CD14-positive monocyte (primary cell): ENCODE measurements around the gene KCNJ6. TPM values are rescaled to one million over a fixed set of nuclear protein-coding genes. Genes with fewer than 3 reads are reported as not detected.

Experiments
- DNase-seq, 3 donors: peaks; one replicate each; pipeline ENCODE4 v3.0.0-alpha.2; 2011 to 2022
- H2AFZ ChIP-seq: 2 replicates; pipeline ENCODE4 v1.6.0; 2012; ENCODE audit warnings: mild to moderate bottlenecking, low read depth, low read length, inconsistent platforms; ENCODE audit not compliant: insufficient read depth, poor library complexity, severe bottlenecking
- H3K27ac ChIP-seq, 2 donors: 1 replicate in 1 of 2; 2 replicates in 1 of 2; pipeline ENCODE4 v1.5.1; 2012 to 2013; ENCODE audit warnings: low read length in 2 of 2, control low read depth in 1 of 2, inconsistent platforms in 1 of 2, low read depth in 1 of 2, mild to moderate bottlenecking in 1 of 2
- H3K27me3 ChIP-seq, 2 donors: one replicate each; pipeline versions ENCODE4 v1.6.0 to v1.6.1; 2011 to 2013; ENCODE audit warnings: low read length in 2 of 2; ENCODE audit not compliant: control insufficient read depth in 2 of 2, insufficient read depth in 2 of 2
- H3K36me3 ChIP-seq, 2 donors: replicated peaks in 1 of 2; 1 replicate in 1 of 2; 2 replicates in 1 of 2; pipeline versions ENCODE4 v1.5.1 to v1.6.1; 2012 to 2013; ENCODE audit warnings: low read length in 2 of 2, control low read depth in 1 of 2, inconsistent platforms in 1 of 2, mild to moderate bottlenecking in 1 of 2; ENCODE audit not compliant: insufficient read depth in 2 of 2, control insufficient read depth in 1 of 2
- H3K4me1 ChIP-seq, 2 donors: 1 replicate in 1 of 2; 2 replicates in 1 of 2; pipeline versions ENCODE4 v1.5.1 to v1.6.1; 2012 to 2013; ENCODE audit warnings: low read length in 2 of 2, control low read depth in 1 of 2, inconsistent platforms in 1 of 2, mild to moderate bottlenecking in 1 of 2, moderate library complexity in 1 of 2; ENCODE audit not compliant: insufficient read depth in 2 of 2, control insufficient read depth in 1 of 2
- H3K4me2 ChIP-seq: replicated peaks from 2 replicates; pipeline ENCODE3; 2012; ENCODE audit warnings: low read length, moderate library complexity, mild to moderate bottlenecking; ENCODE audit not compliant: poor library complexity, severe bottlenecking; ENCODE audit errors: extremely low read depth
- H3K4me3 ChIP-seq, 3 experiments: fragments of 200-600 bp in 1 of 3; sonication (generic) in 1 of 3; replicated peaks in 1 of 3; 1 replicate in 2 of 3; 2 replicates in 1 of 3; pipeline ENCODE4 v1.5.1; 2011 to 2013; ENCODE audit warnings: low read length in 3 of 3, mild to moderate bottlenecking in 3 of 3, control low read depth in 2 of 3, low read depth in 2 of 3, inconsistent platforms in 1 of 3, moderate library complexity in 1 of 3
- H3K79me2 ChIP-seq: 2 replicates; pipeline ENCODE4 v1.6.0; 2012; ENCODE audit warnings: mild to moderate bottlenecking, control low read depth, inconsistent platforms, low read length, moderate library complexity; ENCODE audit not compliant: insufficient read depth
- H3K9ac ChIP-seq: 2 replicates; pipeline ENCODE4 v1.6.0; 2017; ENCODE audit warnings: low read length, mild to moderate bottlenecking; ENCODE audit not compliant: insufficient read depth, poor library complexity, severe bottlenecking
- H3K9me3 ChIP-seq, 2 donors: replicated peaks in 1 of 2; 1 replicate in 1 of 2; 2 replicates in 1 of 2; pipeline versions ENCODE4 v1.5.1 to v1.6.1; 2012 to 2013; ENCODE audit warnings: low read length in 2 of 2, control low read depth in 1 of 2; ENCODE audit not compliant: control insufficient read depth in 1 of 2, insufficient read depth in 1 of 2
- H4K20me1 ChIP-seq: 2 replicates; pipeline ENCODE4 v1.6.0; 2012; ENCODE audit warnings: mild to moderate bottlenecking, low read length, control low read depth, moderate library complexity; ENCODE audit not compliant: insufficient read depth
- H3K27ac Mint-ChIP-seq, 7 donors: one replicate each; pipeline ENCODE4 v1.8.0; 2020; ENCODE audit warnings: mild to moderate bottlenecking in 7 of 7, mixed read lengths in 7 of 7, moderate library complexity in 6 of 7, inconsistent platforms in 2 of 7
- H3K27me3 Mint-ChIP-seq, 3 donors: one replicate each; pipeline ENCODE4 v1.8.0; 2021 to 2022; ENCODE audit warnings: low read depth in 3 of 3, mild to moderate bottlenecking in 3 of 3, mixed read lengths in 3 of 3, moderate library complexity in 3 of 3, inconsistent platforms in 1 of 3
- H3K36me3 Mint-ChIP-seq, 2 donors: one replicate each; pipeline ENCODE4 v1.8.0; 2020; ENCODE audit warnings: mixed read lengths in 2 of 2, inconsistent platforms in 1 of 2, mild to moderate bottlenecking in 1 of 2
- H3K4me1 Mint-ChIP-seq: one replicate; pipeline ENCODE4 v1.8.0; 2020; ENCODE audit warnings: mild to moderate bottlenecking, mixed read lengths
- H3K4me3 Mint-ChIP-seq, 2 donors: one replicate each; pipeline ENCODE4 v1.8.0; 2020; ENCODE audit warnings: mild to moderate bottlenecking in 2 of 2, mixed read lengths in 2 of 2, moderate library complexity in 1 of 2
- H3K9me3 Mint-ChIP-seq, 7 donors: one replicate each; pipeline ENCODE4 v1.8.0; 2020 to 2022; ENCODE audit warnings: mixed read lengths in 7 of 7, mild to moderate bottlenecking in 6 of 7, moderate library complexity in 6 of 7, inconsistent platforms in 2 of 7
- WGBS: methylation state at CpG from one replicate; pipeline ENCODE4 v1.1.5; 2013; ENCODE audit warnings: missing lambda C conversion rate; ENCODE audit not compliant: insufficient coverage; 5-methylcytosine and 5-hydroxymethylcytosine counted together
- intact Hi-C, 2 donors: fragments of 100-400 bp; cut with micrococcal nuclease; formaldehyde crosslinking; loops; one replicate each; pipeline versions ENCODE4 v1.15.0 to v1.15.1; 2023
- polyA plus RNA-seq, 3 donors: library from polyadenylated mRNA; depleted of rRNA in 1 of 3; unstranded in 2 of 3; stranded (reverse) in 1 of 3; fragments of 300-500 nt in 2 of 3; fragments of >200 nt in 1 of 3; fragmentation: Illumina TruSeq in 2 of 3; gene quantifications; 1 replicate in 2 of 3; 2 replicates in 1 of 3; pipeline ENCODE4 v1.2.3, GENCODE V29; 2012 to 2021
- TF ChIP-seq, protein P1 (sequence below): fragments of 200-600 bp; IDR thresholded peaks from one replicate; pipeline ENCODE4 v1.8.0; 2022; ENCODE audit warnings: antibody characterized with exemption, mild to moderate bottlenecking

KCNJ6 gene
- polyA plus RNA-seq, 3 donors, result not detected

DNA sequence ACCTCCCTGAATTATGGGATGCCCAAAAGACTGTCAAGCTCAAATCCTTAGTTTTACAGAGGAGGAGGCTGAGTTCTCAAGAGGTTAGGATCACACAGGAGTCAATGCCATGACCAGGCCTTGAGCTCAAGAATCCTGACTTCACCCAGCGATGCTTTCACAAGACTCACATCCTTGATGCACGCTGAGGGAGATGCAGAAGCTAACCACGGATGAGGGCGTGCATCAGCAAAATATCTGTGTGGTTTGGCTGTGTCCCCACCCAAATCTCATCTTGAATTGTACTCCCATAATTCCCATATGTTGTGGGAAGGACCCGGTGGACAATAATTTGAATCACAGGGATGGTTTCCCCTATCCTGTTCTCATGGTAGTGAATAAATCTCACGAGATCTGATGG, 133.2 kb downstream of the KCNJ6 start:
- H3K36me3 Mint-ChIP-seq, result no peaks in the 10 kb centered on the region
- Histone ChIP-seq H3K4me1 (no peaks in the 10 kb centered on the region), H4K20me1 (no peaks in the 10 kb centered on the region), H3K9me3 (peaks cover 0 to 26% of the 10 kb centered on the region in 2 donors), H3K79me2 (no peaks in the 10 kb centered on the region), H3K36me3 (no peaks in the 10 kb centered on the region), H3K27me3 (no peaks in the 10 kb centered on the region), H3K27ac (no peak overlapping the region), H3K4me2 (no peak overlapping the region), H2AFZ (no peak overlapping the region), H3K9ac (no peak overlapping the region), H3K4me3 (no peak overlapping the region)
- H3K27ac Mint-ChIP-seq, result no peak overlapping the region
- no peaks in the 10 kb centered on the region for H3K4me1 Mint-ChIP-seq
- H3K4me3 Mint-ChIP-seq, result no peak overlapping the region
- peaks cover 2 to 9% (median 2%) of the 10 kb centered on the region in 3 donors for H3K27me3 Mint-ChIP-seq
- TF ChIP-seq, protein P1, sequence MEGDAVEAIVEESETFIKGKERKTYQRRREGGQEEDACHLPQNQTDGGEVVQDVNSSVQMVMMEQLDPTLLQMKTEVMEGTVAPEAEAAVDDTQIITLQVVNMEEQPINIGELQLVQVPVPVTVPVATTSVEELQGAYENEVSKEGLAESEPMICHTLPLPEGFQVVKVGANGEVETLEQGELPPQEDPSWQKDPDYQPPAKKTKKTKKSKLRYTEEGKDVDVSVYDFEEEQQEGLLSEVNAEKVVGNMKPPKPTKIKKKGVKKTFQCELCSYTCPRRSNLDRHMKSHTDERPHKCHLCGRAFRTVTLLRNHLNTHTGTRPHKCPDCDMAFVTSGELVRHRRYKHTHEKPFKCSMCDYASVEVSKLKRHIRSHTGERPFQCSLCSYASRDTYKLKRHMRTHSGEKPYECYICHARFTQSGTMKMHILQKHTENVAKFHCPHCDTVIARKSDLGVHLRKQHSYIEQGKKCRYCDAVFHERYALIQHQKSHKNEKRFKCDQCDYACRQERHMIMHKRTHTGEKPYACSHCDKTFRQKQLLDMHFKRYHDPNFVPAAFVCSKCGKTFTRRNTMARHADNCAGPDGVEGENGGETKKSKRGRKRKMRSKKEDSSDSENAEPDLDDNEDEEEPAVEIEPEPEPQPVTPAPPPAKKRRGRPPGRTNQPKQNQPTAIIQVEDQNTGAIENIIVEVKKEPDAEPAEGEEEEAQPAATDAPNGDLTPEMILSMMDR, result no peak
- intact Hi-C loops, result no loop called here
- H3K9me3 Mint-ChIP-seq, result peaks cover 13 to 34% (median 22%) of the 10 kb centered on the region in 7 donors
- no peak for DNase-seq
- 94% methylated on average over 3 of the region's 6 CpGs for WGBS

DNA sequence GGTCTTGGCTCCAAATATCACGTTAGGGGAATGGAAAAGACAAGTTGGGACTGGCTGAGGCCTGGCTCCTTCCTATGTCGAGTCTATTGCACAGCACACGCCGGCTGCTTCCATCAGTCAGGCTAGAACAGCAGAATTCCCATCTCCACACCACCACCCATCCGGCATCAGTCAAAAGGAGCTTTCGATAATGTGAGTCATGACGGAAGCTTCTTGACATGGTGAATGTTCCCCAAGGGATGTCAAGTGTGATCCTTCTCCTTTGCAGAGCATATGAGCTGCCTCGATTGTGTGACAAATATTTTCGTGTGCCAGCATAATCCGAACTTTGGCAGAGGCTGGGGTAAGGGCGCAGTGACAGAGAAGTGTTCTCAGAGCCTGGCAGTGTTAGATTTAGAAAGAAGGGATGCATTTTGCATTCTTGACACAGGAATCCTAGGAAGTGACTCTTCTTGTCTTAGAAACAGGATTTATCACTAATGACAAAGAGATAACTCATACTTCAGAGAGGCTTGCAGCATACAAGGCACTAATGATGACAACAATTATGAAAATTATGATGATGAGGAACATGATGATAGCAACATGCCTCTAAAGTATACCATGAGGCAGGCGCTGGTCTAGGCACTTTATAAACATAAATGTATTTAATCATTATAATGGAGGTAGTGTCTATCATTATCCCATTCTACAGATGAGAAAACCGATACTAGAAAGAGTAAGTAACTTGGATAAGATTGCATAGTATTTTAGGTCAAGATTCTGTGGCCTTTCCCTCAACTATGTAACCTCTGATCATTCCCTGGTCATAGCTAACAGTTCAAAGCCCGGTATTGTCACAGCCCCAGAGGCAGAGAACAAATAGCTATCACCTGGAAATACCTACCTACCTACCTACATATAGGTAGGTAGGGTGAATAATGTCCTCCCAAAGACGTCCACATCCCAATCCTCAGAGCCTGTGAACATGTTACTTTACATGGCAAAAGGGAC, 135.0 kb downstream of the KCNJ6 start:
- no peak overlapping the region for H3K4me3 Mint-ChIP-seq
- intact Hi-C loops, result no loop called here

More for the DNA sequence above, 135.0 kb downstream of the KCNJ6 start:
- no peak overlapping the region for H2AFZ ChIP-seq
- no peaks in the 10 kb centered on the region for H3K27me3 ChIP-seq
- WGBS, result 100% methylated on average over 5 of the region's 15 CpGs
- H3K4me1 Mint-ChIP-seq, result no peaks in the 10 kb centered on the region
- H3K27ac ChIP-seq, result no peak overlapping the region
- peaks cover 0 to 26% of the 10 kb centered on the region in 2 donors for H3K9me3 ChIP-seq
- H3K36me3 ChIP-seq, result no peaks in the 10 kb centered on the region
- peaks cover 13 to 34% (median 22%) of the 10 kb centered on the region in 7 donors for H3K9me3 Mint-ChIP-seq
- H3K79me2 ChIP-seq, result no peaks in the 10 kb centered on the region
- no peak overlapping the region for H3K4me3 ChIP-seq
- no peaks in the 10 kb centered on the region for H3K4me1 ChIP-seq
- no peaks in the 10 kb centered on the region for H3K36me3 Mint-ChIP-seq
- H4K20me1 ChIP-seq, result no peaks in the 10 kb centered on the region
- no peak overlapping the region for H3K9ac ChIP-seq
- no peak for DNase-seq
- H3K27ac Mint-ChIP-seq, result no peak overlapping the region
- TF ChIP-seq, protein P1, result no peak
- H3K27me3 Mint-ChIP-seq, result peaks cover 2 to 9% (median 2%) of the 10 kb centered on the region in 3 donors
- no peak overlapping the region for H3K4me2 ChIP-seq
